Vagina (tissue), 2 donors: ENCODE measurements around the gene CXXC4. TPM values are rescaled to one million over a fixed set of nuclear protein-coding genes. Genes with fewer than 3 reads are reported as not detected.

ENCODE experiments used
- DNase-seq, 2 donors: peaks; one replicate each; pipeline ENCODE4 v3.0.0-alpha.2; 2017; ENCODE audit errors: extremely low spot score in 2 of 2
- H3K27ac ChIP-seq: fragments of 200-600 bp; sonication (generic); one replicate; pipeline ENCODE4 v1.5.1; 2019
- H3K27me3 ChIP-seq: fragments of 200-600 bp; sonication (generic); one replicate; pipeline ENCODE4 v1.5.1; 2019
- H3K36me3 ChIP-seq, 2 donors: fragments of 200-600 bp; sonication (generic); one replicate each; pipeline ENCODE4 v1.5.1; 2017 to 2019
- H3K4me1 ChIP-seq: fragments of 200-600 bp; sonication (generic); one replicate; pipeline ENCODE4 v1.5.1; 2019
- H3K4me3 ChIP-seq, 2 donors: fragments of 200-600 bp; sonication (generic); 1 replicate in 1 of 2; 2 replicates in 1 of 2; pipeline ENCODE4 v1.5.1; 2016 to 2019
- H3K9me3 ChIP-seq: fragments of 200-600 bp; sonication (generic); one replicate; pipeline ENCODE4 v1.5.1; 2019
- POLR2A ChIP-seq, 2 donors: fragments of 450-650 bp; IDR thresholded peaks; one replicate each; pipeline ENCODE4 v1.6.1; 2017; ENCODE audit warnings: antibody characterized with exemption in 2 of 2, mild to moderate bottlenecking in 2 of 2, moderate library complexity in 2 of 2
- POLR2AphosphoS5 ChIP-seq, 2 donors: sonication (generic); formaldehyde crosslinking; IDR thresholded peaks; one replicate each; pipeline ENCODE4 v1.9.0; 2017; ENCODE audit warnings: antibody characterized with exemption in 2 of 2, mild to moderate bottlenecking in 2 of 2, low read depth in 1 of 2; ENCODE audit not compliant: insufficient read depth in 1 of 2
- intact Hi-C: fragments of 100-400 bp; cut with DNase I; formaldehyde crosslinking; loops from one replicate; pipeline ENCODE4 v1.15.1; 2023
- total RNA-seq: library from RNA; depleted of rRNA; stranded (reverse); fragments of >200 nt; gene quantifications from one replicate; pipeline ENCODE4 v1.2.3, GENCODE V29; 2016
- TF ChIP-seq, protein P1 (sequence below), 3 experiments: fragments of 450-650 bp in 2 of 3; fragments of 200-600 bp in 1 of 3; sonication (generic) in 1 of 3; IDR thresholded peaks; one replicate each; pipeline ENCODE4 v1.5.1; 2017 to 2019; ENCODE audit warnings: antibody characterized with exemption in 3 of 3, mild to moderate bottlenecking in 2 of 3, moderate library complexity in 2 of 3

CXXC4 gene
- total RNA-seq, 1 donor from 2014 or later, result 0.74 TPM

DNA sequence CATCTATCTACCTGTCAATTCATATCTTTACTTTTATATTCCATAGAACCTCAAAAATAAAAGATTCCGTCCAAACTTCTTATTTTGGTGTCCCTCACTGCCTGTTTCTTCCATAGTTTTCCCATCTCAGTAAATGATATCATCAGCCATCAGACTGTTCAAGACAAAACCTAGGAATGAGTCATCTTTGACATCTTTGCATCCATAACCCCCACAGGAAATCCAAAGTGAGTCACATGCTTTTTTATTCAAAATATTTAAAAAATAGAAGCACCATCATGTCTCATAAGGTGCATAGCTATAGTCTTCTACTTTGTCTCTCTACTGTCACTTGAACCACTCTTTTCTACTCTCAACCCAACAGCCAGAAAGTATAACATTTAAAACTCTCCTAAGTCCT is 29.9 kb upstream of the CXXC4 start:
- no peak for DNase-seq
- no peaks in the 10 kb centered on the region for H3K9me3 ChIP-seq
- H3K27me3 ChIP-seq, result no peaks in the 10 kb centered on the region
- H3K27ac ChIP-seq, result no peak overlapping the region
- no peaks in the 10 kb centered on the region for H3K4me1 ChIP-seq
- H3K4me3 ChIP-seq, result no peak overlapping the region
- intact Hi-C loops, result no loop called here
- TF ChIP-seq POLR2AphosphoS5 (IDR thresholded peaks at IDR 0.05; ENCODE audit: insufficient read depth in 1 of 2, low read depth in 1 of 2) (no peak), POLR2A (IDR thresholded peaks at IDR 0.05) (no peak)
- TF ChIP-seq, protein P1, sequence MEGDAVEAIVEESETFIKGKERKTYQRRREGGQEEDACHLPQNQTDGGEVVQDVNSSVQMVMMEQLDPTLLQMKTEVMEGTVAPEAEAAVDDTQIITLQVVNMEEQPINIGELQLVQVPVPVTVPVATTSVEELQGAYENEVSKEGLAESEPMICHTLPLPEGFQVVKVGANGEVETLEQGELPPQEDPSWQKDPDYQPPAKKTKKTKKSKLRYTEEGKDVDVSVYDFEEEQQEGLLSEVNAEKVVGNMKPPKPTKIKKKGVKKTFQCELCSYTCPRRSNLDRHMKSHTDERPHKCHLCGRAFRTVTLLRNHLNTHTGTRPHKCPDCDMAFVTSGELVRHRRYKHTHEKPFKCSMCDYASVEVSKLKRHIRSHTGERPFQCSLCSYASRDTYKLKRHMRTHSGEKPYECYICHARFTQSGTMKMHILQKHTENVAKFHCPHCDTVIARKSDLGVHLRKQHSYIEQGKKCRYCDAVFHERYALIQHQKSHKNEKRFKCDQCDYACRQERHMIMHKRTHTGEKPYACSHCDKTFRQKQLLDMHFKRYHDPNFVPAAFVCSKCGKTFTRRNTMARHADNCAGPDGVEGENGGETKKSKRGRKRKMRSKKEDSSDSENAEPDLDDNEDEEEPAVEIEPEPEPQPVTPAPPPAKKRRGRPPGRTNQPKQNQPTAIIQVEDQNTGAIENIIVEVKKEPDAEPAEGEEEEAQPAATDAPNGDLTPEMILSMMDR (IDR thresholded peaks at IDR 0.05), result no peak
- H3K36me3 ChIP-seq, result no peaks in the 10 kb centered on the region

DNA sequence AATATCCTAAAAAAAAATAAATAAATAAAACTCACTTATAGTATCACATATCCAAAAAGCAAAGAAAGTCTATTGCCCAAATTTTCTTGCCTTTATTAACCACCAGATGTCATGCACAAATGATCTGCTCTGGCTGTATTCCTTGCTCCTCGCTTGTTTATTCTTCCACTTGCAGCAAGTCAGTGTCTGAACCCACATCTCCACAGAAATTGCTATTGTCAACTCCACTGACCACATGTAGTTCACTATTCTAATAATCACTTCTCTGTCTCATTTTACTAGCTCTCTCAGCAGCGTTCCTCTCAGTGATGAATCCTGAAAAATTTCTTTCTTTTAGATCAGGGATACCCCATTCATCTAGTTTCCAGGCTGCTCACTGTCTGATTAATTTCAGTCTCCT is 29.3 kb upstream of the CXXC4 start:
- Histone ChIP-seq H3K36me3 (no peaks in the 10 kb centered on the region), H3K9me3 (no peaks in the 10 kb centered on the region), H3K27ac (no peak overlapping the region), H3K27me3 (no peaks in the 10 kb centered on the region), H3K4me1 (no peaks in the 10 kb centered on the region), H3K4me3 (no peak overlapping the region)
- intact Hi-C loops, result no loop called here
- TF ChIP-seq POLR2A (IDR thresholded peaks at IDR 0.05), result no peak
- TF ChIP-seq POLR2AphosphoS5 (IDR thresholded peaks at IDR 0.05; ENCODE audit: insufficient read depth in 1 of 2, low read depth in 1 of 2), result no peak
- TF ChIP-seq, protein P1 (IDR thresholded peaks at IDR 0.05), result no peak
- no peak for DNase-seq

DNA sequence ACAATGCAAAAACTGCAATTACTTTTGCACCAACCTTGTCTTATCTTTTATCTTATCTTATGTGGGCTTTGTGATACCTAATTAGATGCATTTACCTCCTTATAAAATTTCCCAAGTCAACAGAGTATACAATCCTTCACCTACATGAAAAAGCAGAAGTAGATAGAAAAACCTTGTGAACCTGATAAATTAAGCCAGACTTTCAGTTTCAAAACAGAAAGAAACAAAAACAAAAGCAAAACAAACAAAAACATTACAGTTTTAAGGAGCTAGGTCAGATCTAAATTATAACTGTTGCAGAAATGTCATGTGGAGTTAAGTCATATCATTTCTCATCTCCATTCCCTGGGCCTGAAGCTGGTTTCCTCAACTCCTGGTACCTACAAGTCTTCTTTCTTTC is 24.9 kb upstream of the CXXC4 start:
- Histone ChIP-seq H3K9me3 (no peaks in the 10 kb centered on the region), H3K36me3 (no peaks in the 10 kb centered on the region)
- intact Hi-C loops, result no loop called here

DNA sequence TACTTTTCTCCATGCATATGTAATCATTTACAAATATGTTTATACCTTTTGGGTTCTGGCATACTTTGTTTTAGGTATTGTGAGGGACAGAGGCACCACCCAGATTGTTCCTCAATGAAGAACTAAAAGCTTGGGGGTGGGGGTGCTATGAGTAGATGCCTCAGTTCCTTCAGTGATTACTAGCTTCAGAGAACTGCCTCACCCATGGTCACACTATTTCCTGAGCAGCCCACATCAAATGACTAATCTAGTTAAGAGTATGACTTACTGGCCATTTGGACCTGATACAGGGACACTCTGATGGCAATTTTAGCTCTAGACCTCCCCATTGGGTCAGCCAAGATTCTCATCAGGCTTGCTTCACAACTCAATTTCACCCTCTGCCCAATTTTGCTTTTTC is 22.2 kb upstream of the CXXC4 start:
- TF ChIP-seq POLR2A (IDR thresholded peaks at IDR 0.05) (no peak), POLR2AphosphoS5 (IDR thresholded peaks at IDR 0.05; ENCODE audit: insufficient read depth in 1 of 2, low read depth in 1 of 2) (no peak)
- TF ChIP-seq, protein P1 (IDR thresholded peaks at IDR 0.05), result no peak
- Histone ChIP-seq H3K27me3 (no peaks in the 10 kb centered on the region), H3K36me3 (no peaks in the 10 kb centered on the region)

More for the DNA sequence above, 24.9 kb upstream of the CXXC4 start:
- H3K4me1 ChIP-seq, result no peaks in the 10 kb centered on the region
- TF ChIP-seq POLR2A (IDR thresholded peaks at IDR 0.05), result no peak
- TF ChIP-seq, protein P1 (IDR thresholded peaks at IDR 0.05), result no peak
- H3K27ac ChIP-seq, result no peak overlapping the region
- no peaks in the 10 kb centered on the region for H3K27me3 ChIP-seq
- no peak for DNase-seq
- H3K4me3 ChIP-seq, result no peak overlapping the region

DNA sequence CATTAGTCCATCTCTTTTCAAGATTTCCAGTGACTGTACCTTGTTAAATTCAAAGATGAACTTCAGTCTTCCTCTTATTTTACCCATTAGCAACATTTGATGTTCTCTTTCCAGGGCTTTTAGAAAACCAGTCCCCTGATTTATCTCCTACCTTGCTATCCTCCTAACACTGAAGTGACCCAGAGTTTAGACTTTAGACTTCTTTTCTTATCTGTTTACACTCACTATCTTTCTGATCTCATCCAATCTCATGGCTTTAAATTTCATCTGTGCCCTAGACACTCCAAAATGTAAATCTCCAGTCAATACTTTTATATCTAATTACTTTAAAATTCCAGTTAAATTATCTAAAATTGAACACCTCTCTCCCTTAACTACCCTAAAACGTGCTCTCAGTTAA is 13.5 kb upstream of the CXXC4 start:
- Histone ChIP-seq H3K9me3 (no peaks in the 10 kb centered on the region), H3K4me3 (no peak overlapping the region), H3K27ac (no peak overlapping the region), H3K36me3 (no peaks in the 10 kb centered on the region), H3K4me1 (no peaks in the 10 kb centered on the region), H3K27me3 (no peaks in the 10 kb centered on the region)
- TF ChIP-seq POLR2A (IDR thresholded peaks at IDR 0.05) (no peak), POLR2AphosphoS5 (IDR thresholded peaks at IDR 0.05; ENCODE audit: insufficient read depth in 1 of 2, low read depth in 1 of 2) (no peak)
- TF ChIP-seq, protein P1 (IDR thresholded peaks at IDR 0.05), result no peak
- intact Hi-C loops, result no loop called here
- no peak for DNase-seq

More for the DNA sequence above, 22.2 kb upstream of the CXXC4 start:
- intact Hi-C loops, result no loop called here
- Histone ChIP-seq H3K4me3 (no peak overlapping the region), H3K4me1 (no peaks in the 10 kb centered on the region), H3K9me3 (no peaks in the 10 kb centered on the region), H3K27ac (no peak overlapping the region)
- DNase-seq, result no peak
